GM19099 (cell line): ENCODE data around the gene INVS.

Source experiments
- POLR2A ChIP-seq: IDR thresholded peaks from 3 replicates; pipeline ENCODE4 v1.6.1; 2011; ENCODE audit warnings: low read depth; ENCODE audit not compliant: insufficient read length; ENCODE audit errors: extremely low read depth

INVS gene

DNA sequence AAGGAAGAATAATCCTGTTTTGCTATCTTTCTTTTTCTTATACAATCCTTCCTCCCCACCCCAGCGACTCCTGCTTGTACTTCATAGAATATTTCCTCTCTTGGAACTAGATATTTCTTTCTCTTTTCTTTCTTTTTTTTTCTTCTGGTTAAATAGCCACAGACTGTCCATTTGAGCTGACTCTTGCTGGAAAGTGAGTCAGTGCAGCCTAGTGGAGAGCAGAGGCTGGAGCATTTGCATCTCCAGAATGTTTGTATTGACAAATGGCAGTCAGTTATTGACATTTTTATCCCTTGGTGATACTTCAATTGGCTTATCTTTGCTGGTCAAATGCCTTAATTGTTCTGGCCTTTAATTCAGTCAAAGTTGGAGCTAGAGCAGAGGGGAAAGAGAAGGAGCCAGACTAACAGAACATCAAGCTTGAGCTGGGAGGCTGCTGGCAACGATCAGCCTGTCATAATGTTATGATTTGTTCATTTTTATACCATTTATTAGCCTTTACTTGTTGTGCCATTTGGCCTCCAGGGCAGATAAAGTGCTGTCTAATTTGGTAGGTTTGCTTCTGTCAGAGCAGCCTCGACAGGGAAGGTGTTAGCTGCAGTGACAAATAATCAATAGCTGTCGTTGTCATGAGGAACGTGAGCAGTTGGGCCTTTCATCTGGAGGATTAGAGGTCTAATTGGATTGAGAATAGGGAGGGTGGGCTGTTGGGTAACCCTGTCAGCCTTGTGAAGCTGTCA, 69.0 kb downstream of the INVS start:
- TF ChIP-seq POLR2A = no peak

DNA sequence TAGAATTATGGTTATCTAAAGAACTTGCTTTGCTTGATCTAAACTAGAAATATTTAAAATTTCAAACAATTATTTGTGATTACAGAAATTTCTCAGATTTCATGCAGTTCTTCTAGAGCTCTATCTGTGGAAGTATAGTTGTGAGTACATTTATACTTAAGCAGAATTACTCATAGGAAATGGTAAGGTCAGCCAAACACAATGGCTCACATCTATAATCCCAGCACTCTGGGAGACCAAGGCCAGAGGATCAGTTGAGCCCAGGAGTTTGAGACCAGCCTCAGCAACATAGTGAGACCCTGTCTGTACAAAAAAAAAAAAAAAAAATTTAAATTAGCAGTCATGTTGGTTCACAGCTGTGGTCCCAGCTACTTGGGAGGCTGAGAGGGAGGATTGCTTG, 71.0 kb downstream of the INVS start:
- TF ChIP-seq POLR2A = no peak

DNA sequence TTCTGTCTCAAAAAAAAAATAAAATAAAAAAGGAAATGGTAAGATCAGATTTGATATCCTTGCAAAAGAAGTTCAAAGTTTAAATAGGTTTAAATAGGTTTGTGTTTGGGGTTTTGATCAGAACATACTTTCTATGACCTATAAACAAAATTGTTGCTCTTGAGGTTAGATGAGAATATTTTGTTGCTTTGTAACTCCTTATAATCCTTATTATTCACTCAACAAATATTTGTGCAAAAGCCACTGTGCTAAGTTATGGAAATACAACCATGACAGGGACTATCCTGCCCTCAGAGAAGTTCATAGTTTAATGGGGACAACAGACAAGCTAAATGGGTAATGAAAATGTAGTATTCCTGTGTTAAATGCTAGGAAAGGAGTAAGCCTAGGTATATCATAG, 71.5 kb downstream of the INVS start:
- no peak for TF ChIP-seq POLR2A

- TF ChIP-seq POLR2A = no peak
Observed at GRCh38 chr9:100186356-100186755, 87.3 kb downstream of the INVS start.

DNA sequence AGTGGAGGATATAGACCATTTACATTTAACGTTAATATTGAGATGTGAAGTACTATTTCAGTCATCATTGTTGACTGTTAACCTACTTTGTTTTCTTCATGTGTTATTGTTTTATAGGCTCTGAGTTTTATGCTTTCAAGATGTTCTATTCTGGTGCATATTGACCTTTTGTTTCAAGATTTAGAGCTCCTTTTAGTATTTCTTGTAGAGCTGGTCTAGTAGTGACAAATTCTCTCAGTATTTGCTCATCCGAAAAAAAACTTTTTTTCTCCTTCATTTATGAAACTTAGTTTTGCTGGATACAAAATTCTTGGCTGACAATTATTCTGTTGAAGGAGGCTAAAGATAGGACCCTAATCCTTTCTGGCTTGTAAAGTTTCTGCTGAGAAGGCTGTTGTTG, 91.3 kb downstream of the INVS start:
- no peak for TF ChIP-seq POLR2A

GRCh38 chr9:100191264-100191663, 92.2 kb downstream of the INVS start:
- TF ChIP-seq POLR2A = no peak

DNA sequence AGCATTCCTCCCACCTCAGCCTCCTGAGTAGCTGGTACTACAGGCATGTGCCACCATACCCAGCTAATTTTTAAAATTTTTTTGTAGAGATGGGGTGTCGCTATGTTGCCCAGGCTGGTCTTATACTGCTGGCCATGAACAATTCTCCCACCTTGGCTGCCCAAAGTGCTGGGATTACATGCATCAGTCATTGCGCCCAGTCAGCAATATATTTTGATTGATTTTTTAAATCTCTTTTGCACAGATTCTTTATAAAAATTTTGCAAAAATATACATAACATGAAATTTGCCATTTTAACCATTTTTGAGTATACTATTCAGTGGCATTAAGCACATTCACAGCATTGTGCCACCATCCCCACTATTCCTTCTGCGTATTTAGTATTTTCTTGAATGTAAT, 94.0 kb downstream of the INVS start:
- TF ChIP-seq POLR2A = no peak

- TF ChIP-seq POLR2A = no peak
Observed at GRCh38 chr9:100196215-100196614, 97.2 kb downstream of the INVS start.

- no peak for TF ChIP-seq POLR2A
Observed at GRCh38 chr9:100196828-100197227, 97.8 kb downstream of the INVS start.

DNA sequence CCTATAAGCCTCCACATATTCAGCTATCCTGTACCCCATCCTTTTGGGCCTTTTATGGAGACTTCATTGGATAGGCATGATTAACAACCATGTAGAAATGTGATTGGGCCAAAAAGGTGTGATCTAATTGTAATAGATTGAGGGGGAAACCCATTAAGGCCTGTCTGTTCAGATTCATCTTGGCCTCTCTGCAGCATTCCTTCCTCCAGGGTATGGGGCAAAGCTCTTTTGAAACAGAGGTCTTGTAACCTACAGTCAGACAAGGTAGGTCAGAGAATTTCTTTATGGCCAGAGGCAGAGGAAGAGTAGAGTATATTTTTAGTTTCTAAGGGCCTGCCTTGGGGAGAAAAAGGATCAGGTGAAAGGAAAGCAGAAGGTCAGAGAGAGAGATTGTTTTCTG, 98.5 kb downstream of the INVS start:
- no peak for TF ChIP-seq POLR2A

DNA sequence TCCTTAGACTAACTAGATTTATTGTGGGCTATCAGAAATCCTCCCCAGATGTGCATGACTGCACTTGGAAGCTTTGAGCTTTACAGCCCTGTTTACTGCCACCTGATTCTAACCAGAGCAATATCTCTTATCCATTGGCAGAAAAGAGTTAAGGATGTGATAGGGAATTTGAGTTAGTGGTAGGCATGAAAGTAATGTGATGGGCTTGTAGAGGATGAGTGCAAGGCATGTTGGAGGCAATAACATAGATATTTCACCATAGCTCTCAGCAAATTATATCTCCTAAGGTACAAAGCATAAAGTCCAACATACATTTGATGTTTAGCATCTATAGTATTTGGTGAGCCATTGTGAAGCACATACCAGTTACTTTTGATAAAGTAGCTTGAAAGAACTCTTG, 103.8 kb downstream of the INVS start:
- TF ChIP-seq POLR2A = no peak

DNA sequence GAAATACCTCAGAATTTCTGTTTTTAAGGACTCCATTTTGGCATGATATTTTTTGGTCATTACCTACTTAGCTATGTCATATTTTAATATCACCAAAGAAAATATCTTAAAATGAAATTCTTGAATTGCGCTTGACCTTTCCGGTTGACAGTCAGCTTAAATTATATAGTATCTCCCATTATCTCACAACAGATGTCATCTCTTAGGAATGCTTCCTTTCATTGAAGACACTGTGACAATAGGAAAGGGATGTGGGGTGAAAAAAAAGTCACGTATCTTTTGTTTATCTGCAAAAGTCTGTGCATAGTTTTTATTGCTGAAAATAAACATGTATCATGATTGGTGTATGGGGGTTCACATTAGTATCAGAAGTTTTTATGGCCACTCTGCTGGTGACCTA, 105.8 kb downstream of the INVS start:
- TF ChIP-seq POLR2A = no peak

DNA sequence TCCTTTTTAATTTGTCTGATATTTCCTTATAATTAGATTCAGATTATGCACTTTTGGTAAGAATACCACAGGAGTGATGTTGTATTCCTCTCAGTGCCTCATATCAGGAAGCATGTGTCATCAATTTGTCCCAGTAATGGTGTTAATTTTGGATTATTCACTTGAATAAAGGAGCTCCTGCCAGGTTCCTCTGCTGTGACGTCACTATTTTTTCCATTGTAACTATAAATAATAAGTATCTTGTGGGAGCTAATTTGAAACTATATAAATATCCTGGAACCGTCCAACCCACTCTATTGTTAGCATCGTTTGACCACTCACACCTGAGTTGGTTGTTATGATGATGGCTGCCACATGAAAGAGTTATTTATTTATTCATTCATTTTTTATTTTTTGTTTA, 107.9 kb downstream of the INVS start:
- TF ChIP-seq POLR2A = no peak

GRCh38 chr9:100208673-100209072, 109.6 kb downstream of the INVS start:
- TF ChIP-seq POLR2A = no peak

- TF ChIP-seq POLR2A = no peak
Observed at GRCh38 chr9:100211476-100211875, 112.4 kb downstream of the INVS start.

GRCh38 chr9:100213730-100214477, 114.9 kb downstream of the INVS start:
- no peak for TF ChIP-seq POLR2A
